DMS114 treated with DMSO at 0.1 percent for 48 hours (cell line): ENCODE data around the gene OMA1.
"Not testable (repeated sequence)": the region's sequence is repeated elsewhere in the genome, so short reads cannot be mapped to it uniquely, and the experiment has no call there.

Source experiments
- DNase-seq: peaks from one replicate; lab custom pipeline; 2025; ENCODE audit not compliant: unreplicated experiment; lab: John Stamatoyannopoulos, UW

OMA1 gene

GRCh38 chr1:58529284-58529683 is 17.2 kb downstream of the OMA1 start:
- DNase-seq = no peak

- no peak for DNase-seq
Observed at GRCh38 chr1:58528518-58528917, 18.0 kb downstream of the OMA1 start.

- no peak for DNase-seq
Observed at GRCh38 chr1:58524353-58524945, 22.1 kb downstream of the OMA1 start.

GRCh38 chr1:58515794-58516401 is 30.6 kb downstream of the OMA1 start:
- DNase-seq = peak; percentile 43

- no peak for DNase-seq
Observed at GRCh38 chr1:58513956-58514355, 32.6 kb downstream of the OMA1 start.

GRCh38 chr1:58508629-58509028 is 37.9 kb downstream of the OMA1 start:
- no peak for DNase-seq

- DNase-seq = no peak
Observed at GRCh38 chr1:58505286-58505685, 41.2 kb downstream of the OMA1 start.

- DNase-seq = no peak
Observed at GRCh38 chr1:58502519-58502918, 44.0 kb downstream of the OMA1 start.

GRCh38 chr1:58500043-58500442 is 46.5 kb downstream of the OMA1 start:
- no peak for DNase-seq

GRCh38 chr1:58497499-58497898 is 49.0 kb downstream of the OMA1 start:
- DNase-seq = no peak

- DNase-seq = no peak
Observed at GRCh38 chr1:58496042-58496441, 50.5 kb downstream of the OMA1 start.

GRCh38 chr1:58488914-58489313 is 57.6 kb downstream of the OMA1 start:
- not testable (repeated sequence) for DNase-seq

- DNase-seq = no peak
Observed at GRCh38 chr1:58487002-58487401, 59.5 kb downstream of the OMA1 start.

- no peak for DNase-seq
Observed at GRCh38 chr1:58481962-58482361, 64.6 kb downstream of the OMA1 start.

- no peak for DNase-seq
Observed at GRCh38 chr1:58480191-58480590, 66.3 kb downstream of the OMA1 start.

GRCh38 chr1:58477390-58477789 is 69.1 kb downstream of the OMA1 start:
- DNase-seq = no peak

GRCh38 chr1:58476179-58476578 is 70.3 kb downstream of the OMA1 start:
- no peak for DNase-seq

- DNase-seq = no peak
Observed at GRCh38 chr1:58469476-58469875, 77.0 kb downstream of the OMA1 start.

GRCh38 chr1:58469016-58469415 is 77.5 kb downstream of the OMA1 start:
- no peak for DNase-seq

- DNase-seq = no peak
Observed at GRCh38 chr1:58468612-58469011, 77.9 kb downstream of the OMA1 start.

GRCh38 chr1:58466630-58467241 is 79.8 kb downstream of the OMA1 start:
- DNase-seq = no peak

- DNase-seq = no peak
Observed at GRCh38 chr1:58465825-58466629, 80.5 kb downstream of the OMA1 start.
